K562 (cell line): ENCODE results near the gene CLIP1. TPM values are rescaled to one million over a fixed set of nuclear protein-coding genes. Genes with fewer than 3 reads are reported as not detected.

Experiments
- ARID3B ChIP-seq: fragments of 250-450 bp; sonication (Bioruptor Pico); IDR thresholded peaks from 2 replicates; pipeline ENCODE4 v1.4.0; 2020; ENCODE audit warnings: borderline replicate concordance
- BDP1 ChIP-seq: IDR thresholded peaks from 3 replicates; pipeline ENCODE4 v1.6.1; 2011; ENCODE audit not compliant: insufficient read length, insufficient read depth
- BRD9 ChIP-seq: fragments of 450-650 bp; IDR thresholded peaks from 2 replicates; pipeline ENCODE4 v1.6.1; 2018; ENCODE audit warnings: low read depth; ENCODE audit not compliant: partially characterized antibody
- ELF1 ChIP-seq: fragments of 200-800 bp; sonication (Bioruptor generic); IDR thresholded peaks from 2 replicates; pipeline ENCODE4 v1.6.1; 2016; ENCODE audit warnings: missing genetic modification characterization, missing compliant biosample characterization
- ESRRB ChIP-seq: fragments of 250-450 bp; sonication (Bioruptor Pico); IDR thresholded peaks from 2 replicates; pipeline ENCODE4 v1.5.0; 2020; ENCODE audit warnings: mild to moderate bottlenecking, moderate library complexity, borderline replicate concordance
- KAT2B ChIP-seq: IDR thresholded peaks from one replicate; pipeline ENCODE4 v1.6.1; 2012; ENCODE audit warnings: low read depth, mild to moderate bottlenecking, control low read depth, inconsistent platforms, low read length, moderate library complexity
- KLF10 ChIP-seq: fragments of 250-450 bp; sonication (Bioruptor Pico); IDR thresholded peaks from 2 replicates; pipeline ENCODE4 v1.6.1; 2021; ENCODE audit warnings: matching md5 sums
- PCBP2 ChIP-seq: fragments of 200-400 bp; formaldehyde crosslinking; IDR thresholded peaks from 2 replicates; pipeline ENCODE4 v1.6.1; 2018; ENCODE audit warnings: low read length, low read depth, mild to moderate bottlenecking, moderate library complexity; ENCODE audit not compliant: poor library complexity, severe bottlenecking
- PHF21A ChIP-seq: fragments of 450-650 bp; IDR thresholded peaks from 2 replicates; pipeline ENCODE4 v1.6.1; 2017; ENCODE audit warnings: low read depth, borderline replicate concordance
- POLR2A ChIP-seq: fragments of 450-650 bp; conservative IDR thresholded peaks from 2 replicates; pipeline ENCODE4 v1.6.1; 2016
- PYGO2 ChIP-seq: fragments of 450-650 bp; IDR thresholded peaks from 2 replicates; pipeline ENCODE4 v1.6.1; 2016; ENCODE audit warnings: mild to moderate bottlenecking, missing genetic modification characterization, moderate library complexity, missing compliant biosample characterization
- TCFL5 ChIP-seq: fragments of 250-450 bp; sonication (Bioruptor Pico); conservative IDR thresholded peaks from 2 replicates; pipeline ENCODE4 v1.6.1; 2021; ENCODE audit warnings: mild to moderate bottlenecking, moderate library complexity, matching md5 sums
- ZC3H4 ChIP-seq: sonication (generic); formaldehyde crosslinking; IDR thresholded peaks from 2 replicates; pipeline ENCODE4 v1.9.0; 2021; ENCODE audit warnings: missing genetic modification reagents, borderline replicate concordance
- ZNF41 ChIP-seq: fragments of 250-450 bp; sonication (Bioruptor Pico); conservative IDR thresholded peaks from 2 replicates; pipeline ENCODE4 v1.4.0; 2020; ENCODE audit warnings: mild to moderate bottlenecking
- ZNF518B ChIP-seq: fragments of 250-450 bp; sonication (Bioruptor Pico); IDR thresholded peaks from 2 replicates; pipeline ENCODE4 v1.5.0; 2021; ENCODE audit warnings: mild to moderate bottlenecking, moderate library complexity
- ZNF780A ChIP-seq: fragments of 250-450 bp; sonication (Bioruptor Pico); IDR thresholded peaks from 2 replicates; pipeline ENCODE4 v1.5.0; 2021; ENCODE audit warnings: mild to moderate bottlenecking
- polyA plus RNA-seq, 8 experiments: library from polyadenylated mRNA; depleted of rRNA in 4 of 8; stranded (reverse) in 5 of 8; unstranded in 3 of 8; fragments of >200 nt; fragmentation: Nextera tagmentation in 2 of 8; fragmentation: Illumina TruSeq in 1 of 8; extraction: Ambion mirVana in 2 of 8; extraction: Trizol in 1 of 8; gene quantifications; 2 replicates each; pipeline versions ENCODE4 v1.2.1 to v1.2.3, GENCODE V29; 2011 to 2014; ENCODE audit warnings: inconsistent platforms in 1 of 8, missing spikeins in 1 of 8
- total RNA-seq, 7 experiments: library from RNA; depleted of rRNA in 6 of 7; stranded (reverse); fragments of >200 nt in 6 of 7; fragmentation: Illumina TruSeq in 2 of 7; extraction: Trizol in 2 of 7; gene quantifications; 2 replicates each; pipeline versions ENCODE4 v1.2.1 to v1.2.3, GENCODE V29; 2011 to 2021; ENCODE audit warnings: low replicate concordance in 1 of 7
- TF ChIP-seq, protein P1 (sequence below): fragments of 450-650 bp; formaldehyde crosslinking; IDR thresholded peaks from 2 replicates; pipeline ENCODE4 v1.4.0; 2020; ENCODE audit warnings: mild to moderate bottlenecking, mixed read lengths
- TF ChIP-seq, protein P2 (sequence below): sonication (generic); formaldehyde crosslinking; IDR thresholded peaks from 2 replicates; pipeline ENCODE4 v1.8.0; 2022; ENCODE audit warnings: missing genetic modification reagents, mild to moderate bottlenecking, borderline replicate concordance
- TF ChIP-seq, protein P3 (sequence below): fragments of 450-650 bp; conservative IDR thresholded peaks from 2 replicates; pipeline ENCODE4 v1.6.1; 2016; ENCODE audit warnings: missing genetic modification characterization, low read depth, mild to moderate bottlenecking, control low read depth, missing compliant biosample characterization

CLIP1 gene
- total and polyA plus RNA-seq, 9 of the 15 experiments (the other 6 are each of a cell fraction or from before 2014, with no cell fraction given): 5.8 to 33.9 (median 27.6) TPM

DNA sequence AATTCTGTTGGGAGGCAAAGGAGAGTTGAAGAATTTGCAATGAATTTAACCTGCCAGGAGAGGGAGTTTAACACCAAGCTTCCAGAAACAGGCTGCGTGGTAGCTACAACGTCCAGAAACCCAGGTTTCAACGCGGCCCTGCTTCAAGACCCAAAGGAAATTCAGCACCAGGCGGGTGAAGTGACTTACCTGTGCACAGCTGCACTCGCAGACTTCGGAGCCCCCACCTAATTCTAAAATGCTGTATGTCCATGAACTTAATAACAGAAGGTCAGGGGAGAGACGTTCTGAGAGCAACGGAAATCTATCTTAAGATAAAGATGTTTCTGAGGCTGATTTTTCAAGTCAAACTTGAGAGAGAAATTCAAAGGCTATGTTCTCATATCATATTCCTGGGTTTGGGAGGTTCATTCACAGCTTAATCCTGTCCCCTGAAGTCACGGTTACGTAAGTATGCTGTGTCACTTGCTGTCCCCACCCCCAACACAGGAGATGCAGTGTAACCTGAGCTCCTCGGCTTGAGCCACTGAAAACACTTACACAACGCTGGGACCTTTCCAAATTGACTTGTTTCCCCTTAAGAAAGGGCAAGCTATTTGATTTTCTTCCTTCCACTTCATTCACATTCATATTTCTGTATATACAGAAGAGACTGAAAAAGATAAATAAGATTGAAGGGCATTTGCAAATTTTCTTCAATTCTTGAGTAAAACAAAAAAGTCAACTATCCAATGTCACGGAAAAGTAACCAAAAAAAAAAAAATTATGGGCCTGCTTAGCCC lies 22.7 kb downstream of the CLIP1 start (continued):
- TF ChIP-seq ZNF518B (CRISPR knock-in tag): no peak
- TF ChIP-seq, protein P1, sequence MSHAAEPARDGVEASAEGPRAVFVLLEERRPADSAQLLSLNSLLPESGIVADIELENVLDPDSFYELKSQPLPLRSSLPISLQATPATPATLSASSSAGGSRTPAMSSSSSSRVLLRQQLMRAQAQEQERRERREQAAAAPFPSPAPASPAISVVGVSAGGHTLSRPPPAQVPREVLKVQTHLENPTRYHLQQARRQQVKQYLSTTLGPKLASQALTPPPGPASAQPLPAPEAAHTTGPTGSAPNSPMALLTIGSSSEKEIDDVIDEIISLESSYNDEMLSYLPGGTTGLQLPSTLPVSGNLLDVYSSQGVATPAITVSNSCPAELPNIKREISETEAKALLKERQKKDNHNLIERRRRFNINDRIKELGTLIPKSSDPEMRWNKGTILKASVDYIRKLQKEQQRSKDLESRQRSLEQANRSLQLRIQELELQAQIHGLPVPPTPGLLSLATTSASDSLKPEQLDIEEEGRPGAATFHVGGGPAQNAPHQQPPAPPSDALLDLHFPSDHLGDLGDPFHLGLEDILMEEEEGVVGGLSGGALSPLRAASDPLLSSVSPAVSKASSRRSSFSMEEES (CRISPR knock-in tag): no peak
- no peak for TF ChIP-seq BDP1
- no peak for TF ChIP-seq KLF10 (CRISPR knock-in tag)
- TF ChIP-seq TCFL5 (CRISPR knock-in tag): no peak
- no peak for TF ChIP-seq KAT2B
- TF ChIP-seq PHF21A: no peak
- TF ChIP-seq BRD9: peak; percentile 99
- no peak for TF ChIP-seq PYGO2 (tag)
- no peak for TF ChIP-seq ZNF41
- TF ChIP-seq, protein P2, sequence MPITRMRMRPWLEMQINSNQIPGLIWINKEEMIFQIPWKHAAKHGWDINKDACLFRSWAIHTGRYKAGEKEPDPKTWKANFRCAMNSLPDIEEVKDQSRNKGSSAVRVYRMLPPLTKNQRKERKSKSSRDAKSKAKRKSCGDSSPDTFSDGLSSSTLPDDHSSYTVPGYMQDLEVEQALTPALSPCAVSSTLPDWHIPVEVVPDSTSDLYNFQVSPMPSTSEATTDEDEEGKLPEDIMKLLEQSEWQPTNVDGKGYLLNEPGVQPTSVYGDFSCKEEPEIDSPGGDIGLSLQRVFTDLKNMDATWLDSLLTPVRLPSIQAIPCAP (CRISPR knock-in tag): no peak
- TF ChIP-seq ESRRB: no peak
- TF ChIP-seq ZNF780A (CRISPR knock-in tag): no peak
- no peak for TF ChIP-seq PCBP2
- no peak; the same call in 1 of the 2 replicates for TF ChIP-seq ELF1 (tag)
- no peak for TF ChIP-seq ARID3B (CRISPR knock-in tag)
- TF ChIP-seq ZC3H4 (CRISPR knock-in tag): 0 out of 2 replicates have a peak, but pooled peaks have one; percentile 9
- TF ChIP-seq, protein P3, sequence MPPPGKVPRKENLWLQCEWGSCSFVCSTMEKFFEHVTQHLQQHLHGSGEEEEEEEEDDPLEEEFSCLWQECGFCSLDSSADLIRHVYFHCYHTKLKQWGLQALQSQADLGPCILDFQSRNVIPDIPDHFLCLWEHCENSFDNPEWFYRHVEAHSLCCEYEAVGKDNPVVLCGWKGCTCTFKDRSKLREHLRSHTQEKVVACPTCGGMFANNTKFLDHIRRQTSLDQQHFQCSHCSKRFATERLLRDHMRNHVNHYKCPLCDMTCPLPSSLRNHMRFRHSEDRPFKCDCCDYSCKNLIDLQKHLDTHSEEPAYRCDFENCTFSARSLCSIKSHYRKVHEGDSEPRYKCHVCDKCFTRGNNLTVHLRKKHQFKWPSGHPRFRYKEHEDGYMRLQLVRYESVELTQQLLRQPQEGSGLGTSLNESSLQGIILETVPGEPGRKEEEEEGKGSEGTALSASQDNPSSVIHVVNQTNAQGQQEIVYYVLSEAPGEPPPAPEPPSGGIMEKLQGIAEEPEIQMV: 0 out of 2 replicates have a peak, but pooled peaks have one; percentile 4
- no peak for TF ChIP-seq POLR2A
